Glutamatergic neuron (in vitro differentiated cells): ENCODE data around the gene STK25. TPM values are rescaled to one million over a fixed set of nuclear protein-coding genes. Genes with fewer than 3 reads are reported as not detected.
"Not testable (repeated sequence)": the region's sequence is repeated elsewhere in the genome, so short reads cannot be mapped to it uniquely, and the experiment has no call there.

Experiments used
- DNase-seq: peaks from one replicate; pipeline ENCODE4 v3.0.0; 2022
- H3K27ac Mint-ChIP-seq: one replicate; pipeline ENCODE4 v1.8.0; 2020; ENCODE audit warnings: mild to moderate bottlenecking, mixed read lengths, inconsistent platforms; ENCODE audit not compliant: unreplicated experiment
- H3K27me3 Mint-ChIP-seq: one replicate; pipeline ENCODE4 v1.8.0; 2020; ENCODE audit warnings: mild to moderate bottlenecking, moderate library complexity, mixed read lengths, inconsistent platforms; ENCODE audit not compliant: unreplicated experiment
- H3K36me3 Mint-ChIP-seq: one replicate; pipeline ENCODE4 v1.8.0; 2020; ENCODE audit warnings: mild to moderate bottlenecking, mixed read lengths, inconsistent platforms; ENCODE audit not compliant: unreplicated experiment
- H3K4me1 Mint-ChIP-seq: one replicate; pipeline ENCODE4 v1.8.0; 2020; ENCODE audit warnings: mild to moderate bottlenecking, low read depth, mixed read lengths, inconsistent platforms; ENCODE audit not compliant: unreplicated experiment
- H3K4me3 Mint-ChIP-seq: one replicate; pipeline ENCODE4 v1.8.0; 2020; ENCODE audit warnings: mild to moderate bottlenecking, mixed read lengths, inconsistent platforms; ENCODE audit not compliant: unreplicated experiment
- H3K9me3 Mint-ChIP-seq: one replicate; pipeline ENCODE4 v1.8.0; 2020; ENCODE audit warnings: mild to moderate bottlenecking, moderate library complexity, mixed read lengths, inconsistent platforms; ENCODE audit not compliant: unreplicated experiment
- total RNA-seq: library from RNA; stranded (reverse); fragmentation: NEBNext Ultra II Directional; extraction: Animal tissue kit (Norgen Biotek cat#: 25700); gene quantifications from one replicate; pipeline ENCODE4 v1.2.1, GENCODE V29; 2021; ENCODE audit not compliant: unreplicated experiment
- TF ChIP-seq, protein P1 (sequence below): fragments of 200-600 bp; sonication (generic); IDR thresholded peaks from one replicate; pipeline ENCODE4 v1.5.0; 2021; ENCODE audit not compliant: partially characterized antibody, unreplicated experiment

Gene STK25
- total RNA-seq, 1 donor from 2014 or later = 347 TPM

- TF ChIP-seq, protein P1, sequence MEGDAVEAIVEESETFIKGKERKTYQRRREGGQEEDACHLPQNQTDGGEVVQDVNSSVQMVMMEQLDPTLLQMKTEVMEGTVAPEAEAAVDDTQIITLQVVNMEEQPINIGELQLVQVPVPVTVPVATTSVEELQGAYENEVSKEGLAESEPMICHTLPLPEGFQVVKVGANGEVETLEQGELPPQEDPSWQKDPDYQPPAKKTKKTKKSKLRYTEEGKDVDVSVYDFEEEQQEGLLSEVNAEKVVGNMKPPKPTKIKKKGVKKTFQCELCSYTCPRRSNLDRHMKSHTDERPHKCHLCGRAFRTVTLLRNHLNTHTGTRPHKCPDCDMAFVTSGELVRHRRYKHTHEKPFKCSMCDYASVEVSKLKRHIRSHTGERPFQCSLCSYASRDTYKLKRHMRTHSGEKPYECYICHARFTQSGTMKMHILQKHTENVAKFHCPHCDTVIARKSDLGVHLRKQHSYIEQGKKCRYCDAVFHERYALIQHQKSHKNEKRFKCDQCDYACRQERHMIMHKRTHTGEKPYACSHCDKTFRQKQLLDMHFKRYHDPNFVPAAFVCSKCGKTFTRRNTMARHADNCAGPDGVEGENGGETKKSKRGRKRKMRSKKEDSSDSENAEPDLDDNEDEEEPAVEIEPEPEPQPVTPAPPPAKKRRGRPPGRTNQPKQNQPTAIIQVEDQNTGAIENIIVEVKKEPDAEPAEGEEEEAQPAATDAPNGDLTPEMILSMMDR = peak; percentile 34
- H3K4me1 Mint-ChIP-seq = peaks cover 18% of the 10 kb centered on the region
- H3K4me3 Mint-ChIP-seq = peak overlapping the region; percentile 95
- peaks cover 8% of the 10 kb centered on the region for H3K27me3 Mint-ChIP-seq
- H3K36me3 Mint-ChIP-seq = no peaks in the 10 kb centered on the region
- peaks cover 17% of the 10 kb centered on the region for H3K9me3 Mint-ChIP-seq
- peak overlapping the region; percentile 85 for H3K27ac Mint-ChIP-seq
- DNase-seq = peak; percentile 71
Measured at GRCh38 chr2:241507430-241508239, 749 bp downstream of the STK25 start.

- Mint-ChIP-seq H3K27me3 (peaks cover 8% of the 10 kb centered on the region), H3K27ac (peak overlapping the region; percentile 85), H3K36me3 (no peaks in the 10 kb centered on the region), H3K4me3 (peak overlapping the region; percentile 95), H3K9me3 (peaks cover 17% of the 10 kb centered on the region), H3K4me1 (peaks cover 18% of the 10 kb centered on the region)
- TF ChIP-seq, protein P1 = no peak
- DNase-seq = no peak
Measured at GRCh38 chr2:241506793-241507429, 1.5 kb downstream of the STK25 start.

- peaks cover 17% of the 10 kb centered on the region for H3K9me3 Mint-ChIP-seq
- peak overlapping the region; percentile 95 for H3K4me3 Mint-ChIP-seq
- H3K27me3 Mint-ChIP-seq, H3K36me3 Mint-ChIP-seq, H3K27ac Mint-ChIP-seq, DNase-seq: not testable (repeated sequence)
- peaks cover 18% of the 10 kb centered on the region for H3K4me1 Mint-ChIP-seq
Measured at GRCh38 chr2:241506317-241506716, 2.1 kb downstream of the STK25 start.

GRCh38 chr2:241505781-241506201, 2.6 kb downstream of the STK25 start:
- no peak for DNase-seq
- Mint-ChIP-seq H3K4me3 (peak overlapping the region; percentile 63), H3K27me3 (peaks cover 8% of the 10 kb centered on the region), H3K4me1 (peaks cover 18% of the 10 kb centered on the region), H3K36me3 (no peaks in the 10 kb centered on the region), H3K9me3 (peaks cover 17% of the 10 kb centered on the region), H3K27ac (peak overlapping the region; percentile 86)
- TF ChIP-seq, protein P1 = no peak

GRCh38 chr2:241505086-241505780, 3.2 kb downstream of the STK25 start:
- Mint-ChIP-seq H3K36me3 (no peaks in the 10 kb centered on the region), H3K4me3 (peak overlapping the region; percentile 63), H3K27ac (peak overlapping the region; percentile 86)

More at GRCh38 chr2:241505086-241505780, 3.2 kb downstream of the STK25 start:
- DNase-seq = no peak
- TF ChIP-seq, protein P1 = no peak
- Mint-ChIP-seq H3K4me1 (peaks cover 21% of the 10 kb centered on the region), H3K27me3 (peaks cover 8% of the 10 kb centered on the region), H3K9me3 (peaks cover 16% of the 10 kb centered on the region)
